HEK293 (cell line): ENCODE measurements around the gene P2RX7.

ENCODE experiments used
- CTCF ChIA-PET: fragments of 350-600 bp; formaldehyde crosslinking; extraction: SDS; loops from one replicate; lab custom pipeline; 2021; ENCODE audit warnings: antibody characterized with exemption; lab: Yijun Ruan, JAX
- POLR2A ChIA-PET: fragments of 300-600 bp; formaldehyde crosslinking; extraction: SDS; loops from one replicate; lab custom pipeline; 2020; ENCODE audit warnings: antibody characterized with exemption, inconsistent platforms; lab: Yijun Ruan, JAX
- H3K27ac ChIP-seq: fragments of 200-500 bp; sonication (Bioruptor generic); 2 replicates; pipeline ENCODE4 v1.5.1; 2014; ENCODE audit warnings: low read depth, low read length, control low read depth, inconsistent platforms; ENCODE audit errors: extremely low read depth
- H3K36me3 ChIP-seq, 2 experiments: fragments of 200-500 bp in 1 of 2; sonication (Bioruptor generic) in 1 of 2; 1 replicate in 1 of 2; 2 replicates in 1 of 2; pipeline ENCODE4 v1.5.1; 2014 to 2017; ENCODE audit warnings: inconsistent platforms in 2 of 2, low read length in 2 of 2; ENCODE audit not compliant: control insufficient read depth in 2 of 2, insufficient read depth in 1 of 2
- H3K4me1 ChIP-seq: fragments of 200-500 bp; sonication (Bioruptor generic); 2 replicates; pipeline ENCODE4 v1.5.1; 2014; ENCODE audit warnings: mild to moderate bottlenecking, low read length, inconsistent platforms; ENCODE audit not compliant: control insufficient read depth, insufficient read depth
- H3K4me3 ChIP-seq: 2 replicates; pipeline ENCODE4 v1.5.1; 2011; ENCODE audit warnings: low read depth, mild to moderate bottlenecking, control low read depth, low read length, moderate library complexity
- H3K9me3 ChIP-seq: fragments of 200-500 bp; sonication (Bioruptor generic); 2 replicates; pipeline ENCODE4 v1.5.1; 2014; ENCODE audit warnings: low read depth, low read length, inconsistent platforms; ENCODE audit not compliant: control insufficient read depth, insufficient read depth
- IKZF3 ChIP-seq: fragments of 450-650 bp; IDR thresholded peaks from 2 replicates; pipeline ENCODE4 v1.5.0; 2018; ENCODE audit warnings: missing biosample characterization, mild to moderate bottlenecking, missing genetic modification characterization, moderate library complexity
- OVOL3 ChIP-seq: fragments of 450-650 bp; formaldehyde crosslinking; IDR thresholded peaks from 2 replicates; pipeline ENCODE4 v1.5.1; 2016; ENCODE audit warnings: missing biosample characterization, missing genetic modification characterization
- RBAK ChIP-seq: fragments of 450-650 bp; formaldehyde crosslinking; IDR thresholded peaks from 2 replicates; pipeline ENCODE4 v1.5.1; 2016; ENCODE audit warnings: missing biosample characterization, missing genetic modification characterization
- WT1 ChIP-seq: fragments of 450-650 bp; formaldehyde crosslinking; IDR thresholded peaks from 2 replicates; pipeline ENCODE4 v1.5.1; 2016; ENCODE audit warnings: missing biosample characterization, missing genetic modification characterization
- ZBTB20 ChIP-seq: fragments of 450-650 bp; formaldehyde crosslinking; IDR thresholded peaks from 2 replicates; pipeline ENCODE4 v1.5.1; 2016; ENCODE audit warnings: missing biosample characterization, missing genetic modification characterization
- ZNF114 ChIP-seq: fragments of 450-650 bp; formaldehyde crosslinking; IDR thresholded peaks from 2 replicates; pipeline ENCODE4 v1.5.0; 2017; ENCODE audit warnings: missing biosample characterization, missing genetic modification characterization
- ZNF2 ChIP-seq: fragments of 450-650 bp; formaldehyde crosslinking; IDR thresholded peaks from 2 replicates; pipeline ENCODE4 v1.5.1; 2016; ENCODE audit warnings: missing biosample characterization, missing genetic modification characterization
- ZNF239 ChIP-seq: fragments of 450-650 bp; formaldehyde crosslinking; IDR thresholded peaks from 2 replicates; pipeline ENCODE4 v1.5.1; 2016; ENCODE audit warnings: missing biosample characterization, missing genetic modification characterization
- ZNF514 ChIP-seq: fragments of 450-650 bp; formaldehyde crosslinking; IDR thresholded peaks from 2 replicates; pipeline ENCODE4 v1.5.1; 2016; ENCODE audit warnings: missing biosample characterization, missing genetic modification characterization
- ZNF521 ChIP-seq: fragments of 450-650 bp; formaldehyde crosslinking; IDR thresholded peaks from 2 replicates; pipeline ENCODE4 v1.5.1; 2017; ENCODE audit warnings: missing biosample characterization, mild to moderate bottlenecking, missing genetic modification characterization
- ZNF571 ChIP-seq: fragments of 450-650 bp; formaldehyde crosslinking; IDR thresholded peaks from 2 replicates; pipeline ENCODE4 v1.5.0; 2017; ENCODE audit warnings: missing biosample characterization, missing genetic modification characterization
- ZNF610 ChIP-seq: fragments of 450-650 bp; formaldehyde crosslinking; IDR thresholded peaks from 2 replicates; pipeline ENCODE4 v1.5.1; 2016; ENCODE audit warnings: missing biosample characterization, missing genetic modification characterization, borderline replicate concordance
- ZNF777 ChIP-seq: fragments of 450-650 bp; formaldehyde crosslinking; IDR thresholded peaks from 2 replicates; pipeline ENCODE4 v1.5.1; 2017; ENCODE audit warnings: missing biosample characterization, missing genetic modification characterization, borderline replicate concordance
- ZNF792 ChIP-seq: fragments of 450-650 bp; formaldehyde crosslinking; IDR thresholded peaks from 2 replicates; pipeline ENCODE4 v1.5.1; 2016; ENCODE audit warnings: missing biosample characterization, missing genetic modification characterization
- ZNF837 ChIP-seq: fragments of 450-650 bp; formaldehyde crosslinking; IDR thresholded peaks from 2 replicates; pipeline ENCODE4 v1.5.1; 2016; ENCODE audit warnings: missing biosample characterization, missing genetic modification characterization
- ZNF843 ChIP-seq: fragments of 450-650 bp; formaldehyde crosslinking; IDR thresholded peaks from 2 replicates; pipeline ENCODE4 v1.5.1; 2016; ENCODE audit warnings: missing biosample characterization, missing genetic modification characterization
- TF ChIP-seq, protein P1 (sequence below): fragments of 450-650 bp; formaldehyde crosslinking; IDR thresholded peaks from 2 replicates; pipeline ENCODE4 v1.5.1; 2016; ENCODE audit warnings: missing biosample characterization, missing genetic modification characterization
- TF ChIP-seq, protein P2 (sequence below): fragments of 450-650 bp; formaldehyde crosslinking; IDR thresholded peaks from 2 replicates; pipeline ENCODE4 v1.5.1; 2017; ENCODE audit warnings: missing biosample characterization, missing genetic modification characterization
- TF ChIP-seq, protein P3 (sequence below): fragments of 450-650 bp; formaldehyde crosslinking; IDR thresholded peaks from 2 replicates; pipeline ENCODE4 v1.5.1; 2016; ENCODE audit warnings: missing biosample characterization, missing genetic modification characterization, low read depth
- TF ChIP-seq, protein P4 (sequence below): fragments of 450-650 bp; formaldehyde crosslinking; IDR thresholded peaks from 2 replicates; pipeline ENCODE4 v1.5.1; 2017; ENCODE audit warnings: missing biosample characterization, missing genetic modification characterization
- TF ChIP-seq, protein P5 (sequence below): fragments of 450-650 bp; formaldehyde crosslinking; IDR thresholded peaks from 2 replicates; pipeline ENCODE4 v1.5.1; 2016; ENCODE audit warnings: missing biosample characterization, missing genetic modification characterization, borderline replicate concordance
- TF ChIP-seq, protein P6 (sequence below): fragments of 450-650 bp; IDR thresholded peaks from 2 replicates; pipeline ENCODE4 v1.5.1; 2018; ENCODE audit warnings: missing biosample characterization, missing genetic modification characterization

Gene P2RX7

DNA sequence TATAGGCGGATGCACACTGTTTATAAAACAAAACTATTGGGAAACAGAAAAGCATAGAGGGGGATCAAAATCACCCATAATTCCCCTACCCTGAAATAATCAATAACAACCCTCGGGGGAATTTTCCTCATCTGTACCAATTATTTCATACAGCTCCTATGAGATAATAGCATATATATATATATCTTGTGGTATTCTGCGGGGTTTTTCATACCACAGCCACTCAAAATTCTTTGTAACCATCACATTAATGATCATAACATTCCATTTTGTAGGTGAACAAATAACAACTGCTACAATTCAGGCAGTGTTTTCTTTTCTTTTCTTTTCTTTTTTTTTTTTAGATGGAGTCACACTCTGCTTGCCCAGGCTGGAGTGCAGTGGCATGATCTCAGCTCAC is 35.3 kb downstream of the P2RX7 start (continued):
- TF ChIP-seq, protein P1, sequence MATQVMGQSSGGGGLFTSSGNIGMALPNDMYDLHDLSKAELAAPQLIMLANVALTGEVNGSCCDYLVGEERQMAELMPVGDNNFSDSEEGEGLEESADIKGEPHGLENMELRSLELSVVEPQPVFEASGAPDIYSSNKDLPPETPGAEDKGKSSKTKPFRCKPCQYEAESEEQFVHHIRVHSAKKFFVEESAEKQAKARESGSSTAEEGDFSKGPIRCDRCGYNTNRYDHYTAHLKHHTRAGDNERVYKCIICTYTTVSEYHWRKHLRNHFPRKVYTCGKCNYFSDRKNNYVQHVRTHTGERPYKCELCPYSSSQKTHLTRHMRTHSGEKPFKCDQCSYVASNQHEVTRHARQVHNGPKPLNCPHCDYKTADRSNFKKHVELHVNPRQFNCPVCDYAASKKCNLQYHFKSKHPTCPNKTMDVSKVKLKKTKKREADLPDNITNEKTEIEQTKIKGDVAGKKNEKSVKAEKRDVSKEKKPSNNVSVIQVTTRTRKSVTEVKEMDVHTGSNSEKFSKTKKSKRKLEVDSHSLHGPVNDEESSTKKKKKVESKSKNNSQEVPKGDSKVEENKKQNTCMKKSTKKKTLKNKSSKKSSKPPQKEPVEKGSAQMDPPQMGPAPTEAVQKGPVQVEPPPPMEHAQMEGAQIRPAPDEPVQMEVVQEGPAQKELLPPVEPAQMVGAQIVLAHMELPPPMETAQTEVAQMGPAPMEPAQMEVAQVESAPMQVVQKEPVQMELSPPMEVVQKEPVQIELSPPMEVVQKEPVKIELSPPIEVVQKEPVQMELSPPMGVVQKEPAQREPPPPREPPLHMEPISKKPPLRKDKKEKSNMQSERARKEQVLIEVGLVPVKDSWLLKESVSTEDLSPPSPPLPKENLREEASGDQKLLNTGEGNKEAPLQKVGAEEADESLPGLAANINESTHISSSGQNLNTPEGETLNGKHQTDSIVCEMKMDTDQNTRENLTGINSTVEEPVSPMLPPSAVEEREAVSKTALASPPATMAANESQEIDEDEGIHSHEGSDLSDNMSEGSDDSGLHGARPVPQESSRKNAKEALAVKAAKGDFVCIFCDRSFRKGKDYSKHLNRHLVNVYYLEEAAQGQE (tag by site-specific recombination): no peak
- TF ChIP-seq, protein P2, sequence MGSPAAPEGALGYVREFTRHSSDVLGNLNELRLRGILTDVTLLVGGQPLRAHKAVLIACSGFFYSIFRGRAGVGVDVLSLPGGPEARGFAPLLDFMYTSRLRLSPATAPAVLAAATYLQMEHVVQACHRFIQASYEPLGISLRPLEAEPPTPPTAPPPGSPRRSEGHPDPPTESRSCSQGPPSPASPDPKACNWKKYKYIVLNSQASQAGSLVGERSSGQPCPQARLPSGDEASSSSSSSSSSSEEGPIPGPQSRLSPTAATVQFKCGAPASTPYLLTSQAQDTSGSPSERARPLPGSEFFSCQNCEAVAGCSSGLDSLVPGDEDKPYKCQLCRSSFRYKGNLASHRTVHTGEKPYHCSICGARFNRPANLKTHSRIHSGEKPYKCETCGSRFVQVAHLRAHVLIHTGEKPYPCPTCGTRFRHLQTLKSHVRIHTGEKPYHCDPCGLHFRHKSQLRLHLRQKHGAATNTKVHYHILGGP: no peak
- TF ChIP-seq ZNF843 (no peak), WT1 (tag by site-specific recombination) (no peak), ZNF114 (tag by site-specific recombination) (no peak), RBAK (tag by site-specific recombination) (no peak)
- TF ChIP-seq, protein P3, sequence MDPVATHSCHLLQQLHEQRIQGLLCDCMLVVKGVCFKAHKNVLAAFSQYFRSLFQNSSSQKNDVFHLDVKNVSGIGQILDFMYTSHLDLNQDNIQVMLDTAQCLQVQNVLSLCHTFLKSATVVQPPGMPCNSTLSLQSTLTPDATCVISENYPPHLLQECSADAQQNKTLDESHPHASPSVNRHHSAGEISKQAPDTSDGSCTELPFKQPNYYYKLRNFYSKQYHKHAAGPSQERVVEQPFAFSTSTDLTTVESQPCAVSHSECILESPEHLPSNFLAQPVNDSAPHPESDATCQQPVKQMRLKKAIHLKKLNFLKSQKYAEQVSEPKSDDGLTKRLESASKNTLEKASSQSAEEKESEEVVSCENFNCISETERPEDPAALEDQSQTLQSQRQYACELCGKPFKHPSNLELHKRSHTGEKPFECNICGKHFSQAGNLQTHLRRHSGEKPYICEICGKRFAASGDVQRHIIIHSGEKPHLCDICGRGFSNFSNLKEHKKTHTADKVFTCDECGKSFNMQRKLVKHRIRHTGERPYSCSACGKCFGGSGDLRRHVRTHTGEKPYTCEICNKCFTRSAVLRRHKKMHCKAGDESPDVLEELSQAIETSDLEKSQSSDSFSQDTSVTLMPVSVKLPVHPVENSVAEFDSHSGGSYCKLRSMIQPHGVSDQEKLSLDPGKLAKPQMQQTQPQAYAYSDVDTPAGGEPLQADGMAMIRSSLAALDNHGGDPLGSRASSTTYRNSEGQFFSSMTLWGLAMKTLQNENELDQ (tag by site-specific recombination): no peak

DNA sequence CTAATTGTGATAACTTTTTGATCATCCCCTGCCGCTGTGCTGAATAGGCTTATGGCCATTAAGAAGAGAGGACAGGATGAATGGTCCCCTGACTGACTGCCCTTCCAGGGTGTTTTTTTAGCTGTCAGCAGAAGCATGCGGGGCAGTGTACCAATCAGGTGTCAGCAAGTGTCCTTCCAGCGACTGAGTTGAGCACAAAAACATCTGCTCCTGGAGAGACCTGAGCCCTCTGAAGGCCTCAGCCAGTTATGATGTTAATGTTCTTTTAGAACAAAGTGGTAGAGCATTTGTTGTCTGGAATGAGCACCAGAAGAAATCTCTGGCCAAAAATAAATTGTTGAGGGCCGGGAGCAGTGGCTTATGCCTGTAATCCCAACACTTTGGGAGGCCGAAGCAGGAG is 37.5 kb downstream of the P2RX7 start:
- CTCF ChIA-PET: interaction anchor here (0.6 kb wide), 1 partner anchor 165 kb away, joined by 5 read pairs; no protein-coding TSS in a partner anchor
- H3K4me3 ChIP-seq: no peak overlapping the region
- TF ChIP-seq, protein P4, sequence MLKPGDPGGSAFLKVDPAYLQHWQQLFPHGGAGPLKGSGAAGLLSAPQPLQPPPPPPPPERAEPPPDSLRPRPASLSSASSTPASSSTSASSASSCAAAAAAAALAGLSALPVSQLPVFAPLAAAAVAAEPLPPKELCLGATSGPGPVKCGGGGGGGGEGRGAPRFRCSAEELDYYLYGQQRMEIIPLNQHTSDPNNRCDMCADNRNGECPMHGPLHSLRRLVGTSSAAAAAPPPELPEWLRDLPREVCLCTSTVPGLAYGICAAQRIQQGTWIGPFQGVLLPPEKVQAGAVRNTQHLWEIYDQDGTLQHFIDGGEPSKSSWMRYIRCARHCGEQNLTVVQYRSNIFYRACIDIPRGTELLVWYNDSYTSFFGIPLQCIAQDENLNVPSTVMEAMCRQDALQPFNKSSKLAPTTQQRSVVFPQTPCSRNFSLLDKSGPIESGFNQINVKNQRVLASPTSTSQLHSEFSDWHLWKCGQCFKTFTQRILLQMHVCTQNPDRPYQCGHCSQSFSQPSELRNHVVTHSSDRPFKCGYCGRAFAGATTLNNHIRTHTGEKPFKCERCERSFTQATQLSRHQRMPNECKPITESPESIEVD (tag by site-specific recombination): no peak
- TF ChIP-seq, protein P5, sequence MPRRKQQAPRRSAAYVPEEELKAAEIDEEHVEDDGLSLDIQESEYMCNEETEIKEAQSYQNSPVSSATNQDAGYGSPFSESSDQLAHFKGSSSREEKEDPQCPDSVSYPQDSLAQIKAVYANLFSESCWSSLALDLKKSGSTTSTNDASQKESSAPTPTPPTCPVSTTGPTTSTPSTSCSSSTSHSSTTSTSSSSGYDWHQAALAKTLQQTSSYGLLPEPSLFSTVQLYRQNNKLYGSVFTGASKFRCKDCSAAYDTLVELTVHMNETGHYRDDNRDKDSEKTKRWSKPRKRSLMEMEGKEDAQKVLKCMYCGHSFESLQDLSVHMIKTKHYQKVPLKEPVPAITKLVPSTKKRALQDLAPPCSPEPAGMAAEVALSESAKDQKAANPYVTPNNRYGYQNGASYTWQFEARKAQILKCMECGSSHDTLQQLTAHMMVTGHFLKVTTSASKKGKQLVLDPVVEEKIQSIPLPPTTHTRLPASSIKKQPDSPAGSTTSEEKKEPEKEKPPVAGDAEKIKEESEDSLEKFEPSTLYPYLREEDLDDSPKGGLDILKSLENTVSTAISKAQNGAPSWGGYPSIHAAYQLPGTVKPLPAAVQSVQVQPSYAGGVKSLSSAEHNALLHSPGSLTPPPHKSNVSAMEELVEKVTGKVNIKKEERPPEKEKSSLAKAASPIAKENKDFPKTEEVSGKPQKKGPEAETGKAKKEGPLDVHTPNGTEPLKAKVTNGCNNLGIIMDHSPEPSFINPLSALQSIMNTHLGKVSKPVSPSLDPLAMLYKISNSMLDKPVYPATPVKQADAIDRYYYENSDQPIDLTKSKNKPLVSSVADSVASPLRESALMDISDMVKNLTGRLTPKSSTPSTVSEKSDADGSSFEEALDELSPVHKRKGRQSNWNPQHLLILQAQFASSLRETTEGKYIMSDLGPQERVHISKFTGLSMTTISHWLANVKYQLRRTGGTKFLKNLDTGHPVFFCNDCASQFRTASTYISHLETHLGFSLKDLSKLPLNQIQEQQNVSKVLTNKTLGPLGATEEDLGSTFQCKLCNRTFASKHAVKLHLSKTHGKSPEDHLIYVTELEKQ: no peak
- TF ChIP-seq IKZF3 (no peak), ZNF239 (tag by site-specific recombination) (no peak), ZBTB20 (tag by site-specific recombination) (no peak), ZNF837 (tag by site-specific recombination) (no peak), ZNF571 (tag by site-specific recombination) (no peak), ZNF610 (no peak), ZNF777 (no peak), ZNF521 (tag by site-specific recombination) (no peak), ZNF2 (no peak), OVOL3 (no peak), ZNF792 (tag by site-specific recombination) (no peak), ZNF514 (tag by site-specific recombination) (no peak)
- TF ChIP-seq, protein P6, sequence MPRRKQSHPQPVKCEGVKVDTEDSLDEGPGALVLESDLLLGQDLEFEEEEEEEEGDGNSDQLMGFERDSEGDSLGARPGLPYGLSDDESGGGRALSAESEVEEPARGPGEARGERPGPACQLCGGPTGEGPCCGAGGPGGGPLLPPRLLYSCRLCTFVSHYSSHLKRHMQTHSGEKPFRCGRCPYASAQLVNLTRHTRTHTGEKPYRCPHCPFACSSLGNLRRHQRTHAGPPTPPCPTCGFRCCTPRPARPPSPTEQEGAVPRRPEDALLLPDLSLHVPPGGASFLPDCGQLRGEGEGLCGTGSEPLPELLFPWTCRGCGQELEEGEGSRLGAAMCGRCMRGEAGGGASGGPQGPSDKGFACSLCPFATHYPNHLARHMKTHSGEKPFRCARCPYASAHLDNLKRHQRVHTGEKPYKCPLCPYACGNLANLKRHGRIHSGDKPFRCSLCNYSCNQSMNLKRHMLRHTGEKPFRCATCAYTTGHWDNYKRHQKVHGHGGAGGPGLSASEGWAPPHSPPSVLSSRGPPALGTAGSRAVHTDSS (tag by site-specific recombination): no peak
- no peak overlapping the region for H3K27ac ChIP-seq
- H3K36me3 ChIP-seq: no peaks in the 10 kb centered on the region
- POLR2A ChIA-PET: no interaction called here
- no peaks in the 10 kb centered on the region for H3K9me3 ChIP-seq
- no peaks in the 10 kb centered on the region for H3K4me1 ChIP-seq
